DOHH2 (cell line): Measurements from ENCODE around the gene CTNNBL1.

Experiments
- H3F3A ChIP-seq: fragments of 200-600 bp; sonication (generic), shearing (Covaris generic); 2 replicates; pipeline ENCODE4 v1.6.0; 2016; ENCODE audit warnings: antibody characterized with exemption, mild to moderate bottlenecking; ENCODE audit not compliant: control insufficient read depth, insufficient read depth
- H3K27ac ChIP-seq: fragments of 200-600 bp; sonication (generic); 2 replicates; pipeline ENCODE4 v1.5.1; 2014; ENCODE audit warnings: low read depth, mild to moderate bottlenecking, low read length, moderate library complexity
- H3K27me3 ChIP-seq: fragments of 200-600 bp; sonication (generic); 2 replicates; pipeline ENCODE4 v1.6.1; 2014; ENCODE audit warnings: mild to moderate bottlenecking, low read length, mixed read lengths; ENCODE audit not compliant: control insufficient read depth
- H3K36me3 ChIP-seq: fragments of 200-600 bp; sonication (generic); 2 replicates; pipeline ENCODE4 v1.6.1; 2014; ENCODE audit warnings: mild to moderate bottlenecking, low read length, moderate library complexity, mixed read lengths; ENCODE audit not compliant: control insufficient read depth
- H3K4me1 ChIP-seq: fragments of 200-600 bp; sonication (generic); 2 replicates; pipeline ENCODE4 v1.6.1; 2014; ENCODE audit warnings: mild to moderate bottlenecking, low read length, mixed read lengths; ENCODE audit not compliant: control insufficient read depth
- H3K4me2 ChIP-seq: fragments of 200-600 bp; sonication (generic); 2 replicates; pipeline ENCODE4 v1.6.0; 2014; ENCODE audit warnings: mild to moderate bottlenecking, low read length, moderate library complexity
- H3K4me3 ChIP-seq: fragments of 200-600 bp; sonication (generic); 2 replicates; pipeline ENCODE4 v1.5.1; 2014; ENCODE audit warnings: mild to moderate bottlenecking, low read length, mixed read lengths
- H3K79me2 ChIP-seq: fragments of 200-600 bp; sonication (generic); 2 replicates; pipeline ENCODE4 v1.6.1; 2014; ENCODE audit warnings: mild to moderate bottlenecking, low read length, mixed read lengths; ENCODE audit not compliant: control insufficient read depth
- H3K9me2 ChIP-seq: fragments of 200-600 bp; sonication (generic); replicated peaks from 2 replicates; pipeline ENCODE4 v1.6.1; 2014; ENCODE audit warnings: mild to moderate bottlenecking, low read length, mixed read lengths; ENCODE audit not compliant: control insufficient read depth
- H3K9me3 ChIP-seq: fragments of 200-600 bp; sonication (generic); 2 replicates; pipeline ENCODE4 v1.6.1; 2014; ENCODE audit warnings: antibody characterized with exemption, low read length, mixed read lengths; ENCODE audit not compliant: control insufficient read depth, insufficient read depth
- H4K20me1 ChIP-seq: fragments of 200-600 bp; sonication (generic); 2 replicates; pipeline ENCODE4 v1.6.0; 2014; ENCODE audit warnings: low read depth, mild to moderate bottlenecking, antibody characterized with exemption, low read length, moderate library complexity; ENCODE audit not compliant: control insufficient read depth, insufficient read depth
- EZH2phosphoT487 ChIP-seq: fragments of 200-600 bp; sonication (generic); IDR thresholded peaks from 2 replicates; pipeline ENCODE4 v1.6.1; 2017; ENCODE audit warnings: borderline replicate concordance, mild to moderate bottlenecking, antibody characterized with exemption, low read length, moderate library complexity, mixed read lengths
- TF ChIP-seq, protein P1 (sequence below): fragments of 200-600 bp; sonication (generic); IDR thresholded peaks from one replicate; pipeline ENCODE4 v1.5.1; 2014; ENCODE audit warnings: antibody characterized with exemption, mild to moderate bottlenecking, low read depth, low read length; ENCODE audit not compliant: poor library complexity, severe bottlenecking

The CTNNBL1 gene

DNA sequence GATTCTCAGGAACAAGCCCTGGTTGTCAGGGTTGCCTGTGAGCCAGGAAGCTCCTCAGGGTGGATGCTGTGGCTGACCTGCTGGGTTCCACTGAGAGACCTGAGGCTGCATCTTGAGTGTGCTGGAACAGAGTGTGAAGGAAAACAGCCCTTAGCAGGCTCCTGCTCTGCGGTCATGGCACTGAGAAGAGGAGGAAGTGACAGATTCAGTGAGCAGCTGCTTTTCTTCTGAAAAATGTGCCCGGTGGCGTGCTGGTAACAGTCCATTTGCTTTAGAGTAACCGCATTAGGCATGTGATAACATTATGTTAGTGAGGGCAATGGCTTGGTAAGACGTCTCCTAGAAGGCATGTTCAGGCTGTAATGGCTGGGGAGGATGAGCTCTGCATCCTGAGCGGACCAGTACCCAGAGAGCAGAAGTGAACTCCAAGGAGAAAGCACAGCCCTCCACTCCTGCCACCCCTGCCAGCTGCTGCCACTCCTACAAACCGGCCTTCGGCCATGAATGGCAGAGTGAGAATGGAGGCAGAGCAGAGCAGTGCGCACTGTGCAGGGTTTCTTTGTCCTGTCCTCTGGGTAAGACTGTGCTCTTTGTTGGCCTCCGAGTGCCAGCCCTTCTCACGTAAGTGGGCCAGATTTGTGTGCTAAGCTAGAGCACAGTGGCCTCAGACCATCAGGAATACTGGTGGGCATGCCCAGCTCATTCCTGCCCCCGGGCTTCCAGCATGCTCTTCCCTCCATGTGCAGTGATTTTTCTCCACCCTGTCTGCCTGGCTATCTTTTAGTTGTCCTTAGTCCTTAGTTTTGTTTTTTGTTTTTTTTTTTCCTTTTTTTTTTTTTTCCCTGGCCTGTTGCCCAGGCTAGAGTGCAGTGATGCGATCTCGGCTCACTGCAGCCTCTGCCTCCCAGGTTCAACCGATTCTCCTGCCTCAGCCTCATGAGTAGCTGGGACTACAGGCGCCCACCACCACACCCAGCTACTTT lies 111.0 kb downstream of the CTNNBL1 start:
- Histone ChIP-seq H3K9me3 (no peaks in the 10 kb centered on the region), H3K36me3 (peaks cover 42% of the 10 kb centered on the region), H3K9me2 (no peaks in the 10 kb centered on the region), H3K27me3 (no peaks in the 10 kb centered on the region), H4K20me1 (no peaks in the 10 kb centered on the region), H3K4me1 (peaks cover 48% of the 10 kb centered on the region), H3K27ac (peak overlapping the region; percentile 93), H3K4me2 (peak overlapping the region; percentile 90), H3F3A (peaks cover 4% of the 10 kb centered on the region; the same call in 1 of the 2 replicates), H3K79me2 (no peaks in the 10 kb centered on the region), H3K4me3 (peak overlapping the region; percentile 66)
- TF ChIP-seq, protein P1, sequence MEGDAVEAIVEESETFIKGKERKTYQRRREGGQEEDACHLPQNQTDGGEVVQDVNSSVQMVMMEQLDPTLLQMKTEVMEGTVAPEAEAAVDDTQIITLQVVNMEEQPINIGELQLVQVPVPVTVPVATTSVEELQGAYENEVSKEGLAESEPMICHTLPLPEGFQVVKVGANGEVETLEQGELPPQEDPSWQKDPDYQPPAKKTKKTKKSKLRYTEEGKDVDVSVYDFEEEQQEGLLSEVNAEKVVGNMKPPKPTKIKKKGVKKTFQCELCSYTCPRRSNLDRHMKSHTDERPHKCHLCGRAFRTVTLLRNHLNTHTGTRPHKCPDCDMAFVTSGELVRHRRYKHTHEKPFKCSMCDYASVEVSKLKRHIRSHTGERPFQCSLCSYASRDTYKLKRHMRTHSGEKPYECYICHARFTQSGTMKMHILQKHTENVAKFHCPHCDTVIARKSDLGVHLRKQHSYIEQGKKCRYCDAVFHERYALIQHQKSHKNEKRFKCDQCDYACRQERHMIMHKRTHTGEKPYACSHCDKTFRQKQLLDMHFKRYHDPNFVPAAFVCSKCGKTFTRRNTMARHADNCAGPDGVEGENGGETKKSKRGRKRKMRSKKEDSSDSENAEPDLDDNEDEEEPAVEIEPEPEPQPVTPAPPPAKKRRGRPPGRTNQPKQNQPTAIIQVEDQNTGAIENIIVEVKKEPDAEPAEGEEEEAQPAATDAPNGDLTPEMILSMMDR: no peak
- TF ChIP-seq EZH2phosphoT487: no peak

DNA sequence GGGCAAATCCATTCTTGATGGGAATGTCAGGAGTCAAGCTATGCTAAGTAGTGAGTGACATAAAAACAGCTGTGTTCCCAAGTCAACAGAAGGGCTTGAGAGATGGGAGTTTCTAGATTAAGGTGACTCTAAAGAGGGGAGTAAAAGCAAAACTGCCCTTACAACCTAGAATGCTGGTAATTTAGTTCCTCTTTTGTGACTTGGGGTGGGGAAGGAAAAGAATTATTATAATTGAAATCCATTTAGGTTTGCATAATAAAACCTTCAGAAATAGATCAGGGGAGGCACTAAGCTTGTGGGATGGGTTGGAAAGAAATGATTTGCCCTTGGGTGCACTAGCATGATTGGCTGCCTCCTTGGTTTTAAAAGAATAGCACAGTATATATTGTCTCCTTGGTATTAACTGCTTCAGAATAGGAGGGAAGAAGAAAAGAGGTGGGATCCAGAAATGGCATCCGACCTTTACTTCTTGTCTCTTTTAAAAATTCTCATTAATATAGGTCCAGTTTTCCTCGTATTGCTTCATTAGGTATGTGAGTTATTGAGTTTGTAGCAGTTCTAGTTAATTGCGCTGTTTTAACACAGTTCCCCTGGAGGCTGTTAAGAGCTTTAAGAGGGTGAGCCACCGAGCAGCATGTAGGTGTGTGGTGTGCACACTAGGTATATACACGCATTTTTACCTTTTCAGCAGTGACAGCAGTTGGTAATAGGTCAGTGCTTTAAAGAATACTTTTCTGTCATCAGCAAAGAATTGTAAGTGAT lies 113.8 kb downstream of the CTNNBL1 start:
- H3K36me3 ChIP-seq: peaks cover 41% of the 10 kb centered on the region
- H3K4me3 ChIP-seq: no peak overlapping the region
- no peaks in the 10 kb centered on the region for H3K79me2 ChIP-seq
- peaks cover 4% of the 10 kb centered on the region; the same call in 1 of the 2 replicates for H3F3A ChIP-seq
- H3K27ac ChIP-seq: no peak overlapping the region
- H3K9me3 ChIP-seq: no peaks in the 10 kb centered on the region
- no peaks in the 10 kb centered on the region; the same call in 1 of the 2 replicates for H4K20me1 ChIP-seq
- no peak overlapping the region for H3K4me2 ChIP-seq
- H3K4me1 ChIP-seq: peaks cover 44% of the 10 kb centered on the region
- H3K9me2 ChIP-seq: no peaks in the 10 kb centered on the region
- H3K27me3 ChIP-seq: no peaks in the 10 kb centered on the region
- TF ChIP-seq, protein P1: no peak
- no peak for TF ChIP-seq EZH2phosphoT487

DNA sequence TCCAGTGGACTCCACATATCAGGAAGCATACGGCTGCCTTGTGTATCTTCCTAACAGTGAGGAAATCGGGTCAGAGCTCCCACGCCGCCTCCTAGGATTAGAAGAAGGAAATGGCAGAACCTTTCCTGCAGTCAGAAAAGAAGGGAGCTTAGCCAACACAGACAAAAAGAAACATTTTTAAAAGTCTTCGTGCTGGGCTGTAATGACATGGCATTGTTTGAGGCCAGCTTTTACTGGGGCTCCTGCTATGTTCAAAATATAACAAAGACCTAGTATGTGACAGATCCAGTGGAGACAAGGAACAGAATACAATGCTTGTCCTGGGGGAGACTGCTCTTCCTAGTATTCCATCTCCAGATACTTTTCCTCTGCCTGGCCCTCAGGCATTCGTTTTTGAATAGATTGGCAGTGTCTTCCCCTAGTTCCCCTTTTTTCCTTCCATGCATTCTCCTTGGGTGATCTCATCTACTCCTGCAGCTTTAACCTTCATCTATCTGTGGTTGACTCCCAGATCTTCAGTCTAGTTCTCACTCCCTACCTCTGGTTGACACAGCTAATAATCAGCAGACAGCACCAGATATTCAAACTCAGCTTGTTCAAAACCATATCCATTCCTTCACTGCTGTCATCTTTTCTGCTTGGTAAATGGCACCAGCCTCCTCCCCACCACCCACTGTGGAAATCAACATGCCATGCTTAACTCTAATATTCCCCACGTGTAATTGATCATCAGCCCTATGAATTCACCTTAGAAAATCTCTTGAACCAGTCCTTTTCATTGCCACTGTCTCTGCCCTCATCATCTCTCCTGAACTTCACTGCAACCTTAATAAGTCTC lies 114.6 kb downstream of the CTNNBL1 start:
- H3F3A ChIP-seq: peaks cover 4% of the 10 kb centered on the region; the same call in 1 of the 2 replicates
- no peak overlapping the region for H3K27ac ChIP-seq
- TF ChIP-seq EZH2phosphoT487: no peak
- TF ChIP-seq, protein P1: no peak
- no peaks in the 10 kb centered on the region for H3K79me2 ChIP-seq
- peaks cover 36% of the 10 kb centered on the region for H3K4me1 ChIP-seq
- H3K4me3 ChIP-seq: no peak overlapping the region
- H3K4me2 ChIP-seq: no peak overlapping the region
- no peaks in the 10 kb centered on the region for H3K27me3 ChIP-seq
- no peaks in the 10 kb centered on the region for H3K9me3 ChIP-seq
- H3K36me3 ChIP-seq: peaks cover 34% of the 10 kb centered on the region
- no peaks in the 10 kb centered on the region; the same call in 1 of the 2 replicates for H4K20me1 ChIP-seq
- H3K9me2 ChIP-seq: no peaks in the 10 kb centered on the region
